GM18526 (cell line): ENCODE measurements around the gene NFATC2.

Source experiments
- POLR2A ChIP-seq: IDR thresholded peaks from 3 replicates; pipeline ENCODE4 v1.6.1; 2011; ENCODE audit not compliant: insufficient read length; ENCODE audit errors: extremely low read depth

NFATC2 gene

DNA sequence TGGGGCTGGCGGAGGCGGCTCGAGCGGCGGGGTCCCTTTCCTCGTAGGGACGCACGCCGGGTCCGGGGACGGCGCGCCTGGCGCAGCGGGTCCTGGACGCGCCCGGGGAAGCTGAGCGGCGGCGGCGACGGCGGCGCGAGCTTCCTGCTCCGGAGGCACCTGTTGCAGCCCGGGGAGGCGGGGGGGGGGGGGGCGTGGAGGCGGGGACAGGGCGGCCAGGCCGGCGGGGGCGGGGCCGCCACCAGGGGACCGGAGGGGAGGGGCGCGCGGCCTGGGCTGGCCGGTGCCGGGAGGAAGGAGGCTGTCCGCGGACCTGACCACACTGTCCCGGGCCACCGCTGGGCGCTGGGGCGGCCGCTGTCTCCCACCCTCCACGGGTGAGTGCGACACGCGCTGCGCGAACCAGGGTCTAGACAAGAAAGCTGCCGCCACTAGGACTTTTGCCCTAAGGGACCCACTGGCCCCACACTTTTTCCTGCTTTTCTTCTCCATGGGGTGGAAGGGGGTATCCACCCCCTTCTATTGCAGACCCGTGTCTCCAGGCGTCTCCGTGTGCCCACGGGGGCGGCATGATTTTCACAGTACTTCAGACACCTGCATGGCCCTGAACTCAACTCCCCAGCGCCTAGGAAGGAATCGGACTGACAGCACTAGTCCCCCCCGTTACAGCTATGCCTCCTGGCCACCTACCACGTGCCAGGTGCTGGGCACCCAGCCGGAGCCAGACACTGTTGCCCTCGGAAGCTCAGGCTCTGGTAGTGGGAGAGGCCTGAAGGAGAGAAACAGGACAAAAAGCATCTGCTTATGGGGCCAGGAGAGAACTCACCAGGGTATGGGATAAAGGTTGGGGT is at the start of gene NFATC2:
TSS of gene NFATC2 (minus strand) at position 149 of the 851 bp plus-strand sequence. CDS start 220 bp downstream, outside the sequence.
- TF ChIP-seq POLR2A, result peak; percentile 54

DNA sequence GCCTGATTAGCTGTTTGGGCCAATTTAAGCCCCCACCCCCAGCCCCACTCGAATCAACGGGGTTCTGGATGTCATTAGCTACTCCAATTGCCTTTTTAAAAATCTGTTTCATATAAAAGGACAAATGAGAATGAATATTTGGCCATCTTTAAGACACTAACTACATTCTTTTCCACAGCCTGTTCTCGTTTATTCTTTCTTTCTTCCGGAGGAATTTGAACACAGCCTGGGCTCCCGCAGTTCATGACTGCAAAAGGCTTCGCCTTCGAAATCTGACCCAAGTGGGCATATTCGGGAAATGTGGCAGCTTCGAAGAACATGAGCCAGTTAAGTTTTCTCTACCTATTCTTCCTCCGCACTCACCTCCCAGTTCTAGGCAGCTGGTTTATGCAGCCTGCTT is 49.4 kb upstream of the NFATC2 start:
- TF ChIP-seq POLR2A, result no peak

DNA sequence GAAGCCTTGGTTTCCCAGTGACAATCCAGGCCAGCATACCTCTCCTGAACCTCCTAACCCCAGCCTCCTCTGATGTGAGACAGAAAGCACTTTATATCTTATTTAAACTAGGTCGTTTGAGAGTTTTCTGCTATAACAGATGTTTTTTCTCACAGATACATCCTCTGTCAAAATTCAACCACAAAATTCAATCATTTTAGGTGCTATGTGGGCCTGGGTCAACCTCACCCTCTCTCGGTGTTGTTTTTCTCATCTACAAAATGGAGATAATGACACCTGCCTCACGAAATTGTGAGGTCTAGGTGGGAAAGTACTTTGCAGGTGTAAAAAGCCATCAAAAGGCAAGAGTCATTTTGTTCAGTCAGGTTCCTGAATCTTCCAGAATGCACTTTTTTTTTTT is 46.2 kb upstream of the NFATC2 start:
- no peak for TF ChIP-seq POLR2A

DNA sequence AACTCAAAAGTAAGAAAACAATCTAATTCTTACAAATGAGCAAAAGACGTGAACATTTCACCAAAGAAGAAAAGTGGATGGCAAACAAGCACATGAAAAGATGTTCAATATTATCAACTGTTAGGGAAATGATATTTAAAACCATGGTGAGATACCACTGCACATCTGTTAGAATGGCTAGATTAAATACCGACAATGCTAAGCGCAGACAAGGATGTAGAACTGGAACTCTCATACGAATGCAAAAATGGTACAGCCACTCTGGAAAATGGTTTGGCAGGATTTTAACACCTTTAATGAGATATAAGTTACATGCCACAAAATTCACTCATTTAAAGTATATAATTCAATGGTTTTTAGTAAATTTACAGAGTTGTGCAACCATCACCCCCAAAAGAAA is 44.6 kb upstream of the NFATC2 start:
- no peak for TF ChIP-seq POLR2A

DNA sequence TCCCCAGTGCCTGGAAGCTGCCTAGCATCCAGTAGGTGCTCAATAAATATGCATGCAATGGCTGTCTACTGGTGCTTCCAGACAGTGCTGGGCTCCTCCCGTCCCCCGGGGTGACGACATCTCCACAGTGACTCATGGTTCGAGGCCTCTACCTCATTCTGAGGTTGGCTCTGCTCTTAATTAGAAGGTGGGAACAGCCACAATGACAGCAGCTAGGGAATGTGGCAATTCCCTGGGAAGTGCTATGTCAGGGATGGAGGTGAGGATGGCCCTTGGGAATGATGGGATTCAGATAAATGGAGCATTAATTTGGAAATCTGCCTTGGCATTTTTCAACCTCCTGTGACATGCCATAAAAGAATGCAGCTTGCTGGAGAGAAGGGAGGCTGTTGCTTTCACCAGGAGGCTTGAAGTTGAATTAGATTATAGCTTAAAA is 43.5 kb upstream of the NFATC2 start:
- TF ChIP-seq POLR2A, result no peak

DNA sequence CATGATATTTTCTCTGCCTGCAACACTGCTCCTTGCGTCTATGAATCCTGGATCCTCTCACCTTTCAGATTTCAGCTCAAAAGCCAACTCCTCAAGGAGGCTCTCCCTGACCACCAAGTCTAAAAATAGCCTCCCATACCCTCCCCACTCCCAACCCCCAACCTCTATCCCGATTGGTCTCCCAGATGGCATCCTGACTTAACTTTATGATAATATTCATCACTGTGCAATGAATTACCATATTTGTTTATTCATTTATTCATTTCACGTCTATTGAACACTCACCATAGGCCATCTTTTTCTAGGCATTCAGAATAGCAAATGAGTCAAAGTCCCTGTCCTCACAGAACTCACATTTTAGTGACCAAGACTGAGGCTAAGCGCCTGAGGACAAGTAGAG is 42.6 kb upstream of the NFATC2 start:
- no peak for TF ChIP-seq POLR2A

DNA sequence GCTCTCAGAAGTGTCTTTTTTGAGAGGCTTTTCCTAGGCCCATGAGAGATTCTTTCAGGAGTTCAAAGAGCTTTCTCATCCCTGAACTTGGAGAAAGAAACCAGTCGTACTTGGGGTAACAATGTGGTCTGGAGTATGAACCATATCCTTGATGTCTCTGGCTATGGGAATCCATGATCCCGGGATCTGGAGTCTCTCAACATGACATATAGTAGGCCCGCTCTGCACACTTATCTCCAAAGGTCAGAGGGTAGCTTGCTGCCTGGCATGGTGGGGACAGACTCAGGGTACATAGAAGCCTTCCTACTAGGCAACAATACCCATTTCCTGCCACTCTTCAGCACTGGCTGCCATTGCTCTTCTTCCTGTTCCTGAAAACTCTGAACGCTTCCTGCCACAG is 42.2 kb upstream of the NFATC2 start:
- no peak for TF ChIP-seq POLR2A

DNA sequence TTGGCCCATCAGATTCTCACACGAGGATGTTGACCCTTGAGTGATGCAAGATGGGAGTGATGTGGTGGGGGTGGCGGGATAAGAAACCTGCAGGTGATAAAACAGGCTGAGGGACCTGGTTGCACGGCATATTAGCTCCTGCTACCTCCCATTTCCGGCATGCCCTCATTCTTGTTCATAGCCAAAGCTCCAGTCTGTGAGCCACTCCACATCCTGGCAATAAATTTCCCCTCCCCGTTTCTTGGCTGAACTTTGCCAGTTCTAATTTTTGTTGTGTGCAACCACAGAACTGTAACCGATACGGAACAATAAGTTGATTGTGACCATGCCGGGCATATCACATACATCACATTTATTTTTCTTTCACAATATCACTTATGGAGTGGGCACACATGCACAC is 41.6 kb upstream of the NFATC2 start:
- TF ChIP-seq POLR2A, result no peak

DNA sequence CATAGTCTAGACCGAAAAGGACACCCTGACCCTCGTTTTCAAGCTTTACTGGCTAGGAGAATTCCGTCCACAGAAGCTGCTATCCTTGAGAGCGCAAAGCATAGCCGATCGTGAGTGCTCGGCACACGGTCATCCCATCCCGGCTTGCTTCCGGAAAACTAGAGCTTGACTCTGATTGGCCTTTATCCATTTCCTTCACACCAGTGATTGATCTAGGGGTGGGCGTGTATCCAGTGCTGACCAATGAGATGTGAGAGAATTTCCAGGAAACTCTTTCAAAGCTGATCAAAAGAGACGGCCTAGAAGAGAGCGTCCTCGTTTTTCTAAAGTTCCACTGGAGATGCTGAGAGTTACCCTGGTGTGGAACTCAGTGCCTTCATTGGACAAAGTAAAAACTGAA is 41.0 kb upstream of the NFATC2 start:
- no peak for TF ChIP-seq POLR2A

DNA sequence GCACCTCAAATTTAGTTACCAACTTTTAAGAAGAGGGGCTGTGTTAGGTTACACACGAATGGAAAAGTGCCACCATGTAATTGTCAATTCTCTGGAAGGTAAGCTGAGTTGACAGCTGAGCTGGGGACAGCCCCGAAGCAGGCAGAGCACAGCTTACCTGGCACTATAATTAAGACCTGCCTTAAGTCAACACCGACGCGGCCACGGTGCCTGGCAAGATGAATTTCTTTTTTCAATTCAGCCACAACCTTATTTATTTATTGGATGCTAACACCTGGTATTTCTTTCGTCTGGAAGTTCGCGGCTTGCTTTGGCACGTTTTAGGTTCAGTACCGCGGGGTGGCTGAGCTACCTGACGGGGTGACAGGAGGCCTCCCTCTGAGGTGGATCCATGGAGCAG is 40.6 kb upstream of the NFATC2 start:
- no peak for TF ChIP-seq POLR2A

DNA sequence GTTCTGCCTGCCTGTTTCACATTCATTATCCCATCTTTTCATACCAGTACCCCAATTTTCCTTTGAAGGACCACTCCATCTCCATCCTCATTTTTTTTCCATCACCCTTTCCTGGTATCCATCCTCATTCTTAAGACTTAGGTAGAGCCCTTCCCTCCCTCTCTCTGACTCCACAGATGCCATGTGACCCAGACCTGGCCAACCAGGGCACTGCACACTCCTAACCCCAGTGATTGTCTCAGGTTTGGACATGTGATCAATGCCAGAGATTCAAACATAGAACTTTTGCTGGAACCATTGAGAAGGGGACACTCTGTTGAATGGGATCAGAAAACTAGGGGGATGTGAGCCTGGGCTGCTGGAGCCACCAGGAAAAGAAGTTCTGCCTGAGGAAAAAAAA is 39.1 kb upstream of the NFATC2 start:
- TF ChIP-seq POLR2A, result no peak

DNA sequence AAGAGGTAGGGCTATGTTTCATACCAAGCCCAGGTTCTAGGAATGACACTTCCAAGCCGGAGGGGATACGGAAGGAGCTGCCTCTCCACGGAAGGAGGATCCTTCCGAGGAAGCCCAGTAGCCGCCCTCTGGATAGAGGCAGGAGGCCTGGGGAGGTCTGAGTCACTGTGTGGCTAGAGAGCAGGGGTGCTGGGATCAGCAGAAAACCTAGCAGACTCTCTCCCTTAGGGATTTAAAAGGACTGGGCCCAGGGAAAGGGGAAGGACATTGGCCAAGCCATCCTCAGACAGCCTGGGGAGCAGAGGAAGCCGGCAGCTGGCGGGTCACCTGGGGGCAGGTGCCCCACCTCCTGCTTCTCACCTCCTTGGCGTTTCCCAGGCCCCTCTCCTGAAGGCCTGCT is 36.6 kb upstream of the NFATC2 start:
- no peak for TF ChIP-seq POLR2A

DNA sequence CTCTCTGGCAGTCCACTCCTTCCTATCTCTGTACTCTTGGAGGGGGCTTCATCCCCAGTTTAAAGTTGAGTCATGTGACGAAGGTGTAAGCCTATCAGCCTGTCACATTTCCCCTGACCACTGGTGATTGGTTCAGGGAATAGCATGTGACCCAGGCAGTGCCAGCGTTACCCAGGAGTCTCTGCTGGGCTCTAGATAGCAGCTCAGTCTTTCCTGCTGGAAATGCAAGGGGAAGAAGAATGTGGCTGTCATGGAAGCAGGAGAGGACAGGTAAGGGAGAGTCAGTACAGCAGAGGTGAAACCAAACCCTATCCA is 35.6 kb upstream of the NFATC2 start:
- TF ChIP-seq POLR2A, result no peak

DNA sequence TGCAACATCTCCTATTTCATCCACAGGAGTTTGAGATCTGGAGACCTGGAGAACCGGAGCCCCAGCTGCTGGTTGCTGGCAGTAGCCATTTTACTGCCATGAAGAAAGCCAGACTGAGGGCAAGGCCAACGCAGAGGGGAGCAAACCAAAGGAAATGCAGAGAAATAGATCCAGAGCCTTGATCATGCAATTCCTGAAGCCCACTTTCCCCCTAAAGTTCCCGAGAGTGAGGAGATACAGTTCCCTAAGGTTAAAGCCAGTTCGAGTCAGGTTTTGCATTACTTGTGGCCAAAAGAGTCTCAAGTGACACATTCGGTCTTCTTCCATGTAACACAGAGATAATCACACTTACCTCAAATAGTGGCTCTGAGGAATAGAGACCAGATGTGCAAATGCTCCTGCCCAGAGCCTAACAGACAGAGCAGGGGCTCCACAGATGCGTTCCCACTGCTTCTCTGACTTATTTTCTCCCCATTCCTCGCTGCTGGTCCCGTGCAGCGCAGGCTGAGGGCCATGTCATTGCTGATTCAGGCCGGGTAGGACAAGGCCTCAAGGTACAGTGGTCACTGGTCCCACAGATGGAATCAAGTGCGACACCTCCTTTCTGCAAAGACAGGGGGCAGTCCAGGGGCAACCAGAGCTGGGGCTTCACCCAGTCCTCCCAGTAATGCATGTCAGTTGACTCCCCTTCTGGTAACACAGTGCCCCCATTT is 35.1 kb upstream of the NFATC2 start:
- TF ChIP-seq POLR2A, result no peak

DNA sequence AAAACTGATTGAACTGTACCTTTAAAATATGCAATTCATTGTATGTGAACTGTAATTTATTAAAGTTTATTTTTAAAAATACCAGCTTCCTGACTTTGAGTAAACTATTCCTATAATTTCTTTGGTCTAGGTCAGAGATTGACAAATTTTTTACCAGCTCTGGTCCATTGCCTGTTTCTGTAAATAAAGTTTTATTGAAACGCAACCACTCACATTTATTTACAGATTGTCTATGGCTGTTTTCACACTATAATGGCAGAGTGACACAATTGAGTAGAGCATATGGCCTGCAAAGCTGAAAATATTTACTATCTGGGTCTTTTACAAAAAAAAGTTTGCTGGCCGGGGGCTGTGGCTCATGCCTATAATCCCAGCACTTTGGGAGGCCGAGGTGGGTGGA is 33.0 kb upstream of the NFATC2 start:
- TF ChIP-seq POLR2A, result no peak

DNA sequence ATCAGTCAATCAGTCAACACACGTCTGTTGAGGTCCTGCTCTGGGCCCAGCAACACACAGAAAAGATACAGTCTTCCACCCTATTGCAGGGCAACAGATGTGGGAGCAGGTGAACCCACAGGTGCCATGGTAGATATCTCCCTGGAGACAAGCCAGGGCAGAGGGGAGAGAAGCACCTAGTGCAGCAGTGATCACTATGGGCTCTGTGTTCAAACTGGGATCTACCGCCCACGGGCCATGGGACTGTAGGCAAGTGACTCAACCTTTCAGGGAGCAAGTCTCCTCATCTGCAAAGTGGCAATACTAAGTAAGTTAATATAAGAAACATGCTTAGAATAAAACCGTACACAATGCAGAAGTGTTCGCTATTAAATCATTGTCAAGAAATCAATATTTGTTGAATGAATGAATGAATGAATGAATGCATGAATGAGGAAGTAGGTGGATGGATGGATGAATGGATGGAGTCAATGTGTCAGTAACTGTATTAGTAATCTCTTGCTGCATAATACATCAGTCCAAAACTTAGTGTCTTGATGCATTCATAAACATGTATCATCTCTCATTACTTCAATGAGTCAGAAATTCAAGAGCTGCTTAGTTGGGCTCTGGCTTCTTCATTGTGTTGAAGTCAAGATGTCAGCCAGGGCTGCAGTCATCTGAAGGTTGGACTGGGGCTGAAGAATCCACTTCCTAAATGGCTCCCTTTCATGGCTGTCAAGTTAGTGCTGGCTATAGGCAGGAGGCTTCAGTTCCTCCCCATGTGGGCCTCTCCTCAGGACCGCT is 31.9 kb upstream of the NFATC2 start:
- TF ChIP-seq POLR2A, result no peak
